Vagina (tissue), 2 donors: ENCODE data around the gene ADCY1. TPM values are rescaled to one million over a fixed set of nuclear protein-coding genes. Genes with fewer than 3 reads are reported as not detected.
A peak's percentile ranks its signal among the peaks of the same experiment; 100 is the strongest.
"Not testable (repeated sequence)": the region's sequence is repeated elsewhere in the genome, so short reads cannot be mapped to it uniquely, and the experiment has no call there.

Experiments
- DNase-seq, 2 donors: peaks; one replicate each; pipeline ENCODE4 v3.0.0-alpha.2; 2017; ENCODE audit errors: extremely low spot score in 2 of 2
- H3K27ac ChIP-seq: fragments of 200-600 bp; sonication (generic); one replicate; pipeline ENCODE4 v1.5.1; 2019
- H3K27me3 ChIP-seq: fragments of 200-600 bp; sonication (generic); one replicate; pipeline ENCODE4 v1.5.1; 2019
- H3K36me3 ChIP-seq, 2 donors: fragments of 200-600 bp; sonication (generic); one replicate each; pipeline ENCODE4 v1.5.1; 2017 to 2019
- H3K4me1 ChIP-seq: fragments of 200-600 bp; sonication (generic); one replicate; pipeline ENCODE4 v1.5.1; 2019
- H3K4me3 ChIP-seq, 2 donors: fragments of 200-600 bp; sonication (generic); 1 replicate in 1 of 2; 2 replicates in 1 of 2; pipeline ENCODE4 v1.5.1; 2016 to 2019
- H3K9me3 ChIP-seq: fragments of 200-600 bp; sonication (generic); one replicate; pipeline ENCODE4 v1.5.1; 2019
- POLR2AphosphoS5 ChIP-seq, 2 donors: sonication (generic); formaldehyde crosslinking; IDR thresholded peaks; one replicate each; pipeline ENCODE4 v1.9.0; 2017; ENCODE audit warnings: antibody characterized with exemption in 2 of 2, mild to moderate bottlenecking in 2 of 2, low read depth in 1 of 2; ENCODE audit not compliant: insufficient read depth in 1 of 2
- intact Hi-C: fragments of 100-400 bp; cut with DNase I; formaldehyde crosslinking; loops from one replicate; pipeline ENCODE4 v1.15.1; 2023
- total RNA-seq: library from RNA; depleted of rRNA; stranded (reverse); fragments of >200 nt; gene quantifications from one replicate; pipeline ENCODE4 v1.2.3, GENCODE V29; 2016

Gene ADCY1
- total RNA-seq, 1 donor from 2014 or later = 2.5 TPM

GRCh38 chr7:45731692-45732443 is 157.7 kb downstream of the ADCY1 start:
- DNase-seq, H3K27me3 ChIP-seq, H3K4me3 ChIP-seq, intact Hi-C loops, H3K27ac ChIP-seq, H3K9me3 ChIP-seq, H3K4me1 ChIP-seq: not testable (repeated sequence)
- peak in 1 of 2 donors; percentile 55 for TF ChIP-seq POLR2AphosphoS5 (IDR thresholded peaks at IDR 0.05; ENCODE audit: insufficient read depth in 1 of 2, low read depth in 1 of 2)
- H3K36me3 ChIP-seq = peaks cover 0 to 15% of the 10 kb centered on the region in 2 donors

GRCh38 chr7:45738920-45739319 is 164.8 kb downstream of the ADCY1 start:
- H3K4me1 ChIP-seq, H3K27ac ChIP-seq, H3K27me3 ChIP-seq, H3K4me3 ChIP-seq, DNase-seq, H3K9me3 ChIP-seq, intact Hi-C loops: not testable (repeated sequence)
- peaks cover 0 to 16% of the 10 kb centered on the region in 2 donors for H3K36me3 ChIP-seq

GRCh38 chr7:45740573-45740972 is 166.4 kb downstream of the ADCY1 start:
- H3K36me3 ChIP-seq = peaks cover 0 to 16% of the 10 kb centered on the region in 2 donors
- H3K4me1 ChIP-seq, H3K9me3 ChIP-seq, H3K27me3 ChIP-seq, H3K4me3 ChIP-seq, H3K27ac ChIP-seq, intact Hi-C loops, DNase-seq: not testable (repeated sequence)

DNA sequence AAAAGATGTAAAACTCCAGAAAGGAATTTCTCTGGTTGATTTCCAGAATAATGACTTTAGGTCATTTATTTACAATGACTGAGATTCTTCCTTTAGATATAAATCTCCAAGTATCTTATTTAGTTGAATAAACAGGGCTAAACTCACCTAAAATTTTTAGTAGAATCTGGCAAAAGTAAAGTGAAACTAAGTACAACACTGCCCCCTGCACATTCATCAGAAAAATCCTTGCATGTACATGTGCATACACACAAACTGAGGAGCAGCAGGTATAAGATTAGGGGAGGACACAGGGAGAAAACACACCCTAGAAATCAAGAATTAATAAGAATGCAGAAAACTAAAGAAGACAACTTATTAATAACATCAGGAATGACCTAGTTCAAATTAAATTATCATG is 174.8 kb downstream of the ADCY1 start:
- H3K27me3 ChIP-seq, H3K27ac ChIP-seq, H3K4me1 ChIP-seq, H3K4me3 ChIP-seq, H3K9me3 ChIP-seq, intact Hi-C loops, DNase-seq: not testable (repeated sequence)
- H3K36me3 ChIP-seq = peaks cover 0 to 17% of the 10 kb centered on the region in 2 donors

DNA sequence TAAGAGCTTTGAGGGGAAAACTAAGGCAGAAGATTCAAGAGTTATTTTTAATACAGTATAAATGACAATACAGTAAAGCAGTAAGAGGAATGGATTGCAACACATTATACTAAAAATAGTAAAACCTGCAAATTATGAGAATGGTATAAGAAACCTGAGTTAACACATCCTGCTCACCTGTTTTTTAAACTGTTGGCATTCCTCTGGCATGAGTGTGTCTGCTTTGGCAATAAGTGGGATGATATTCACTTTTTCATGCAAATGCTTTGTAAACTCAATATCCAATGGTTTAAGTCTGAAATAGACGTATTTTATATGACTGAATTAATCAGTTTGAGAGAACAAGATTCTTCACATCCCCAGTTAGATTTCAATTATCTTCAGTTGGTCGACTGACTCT is 177.2 kb downstream of the ADCY1 start:
- H3K9me3 ChIP-seq, H3K27ac ChIP-seq, H3K27me3 ChIP-seq, intact Hi-C loops, H3K4me3 ChIP-seq, H3K4me1 ChIP-seq, DNase-seq: not testable (repeated sequence)
- H3K36me3 ChIP-seq = peaks cover 0 to 17% of the 10 kb centered on the region in 2 donors

DNA sequence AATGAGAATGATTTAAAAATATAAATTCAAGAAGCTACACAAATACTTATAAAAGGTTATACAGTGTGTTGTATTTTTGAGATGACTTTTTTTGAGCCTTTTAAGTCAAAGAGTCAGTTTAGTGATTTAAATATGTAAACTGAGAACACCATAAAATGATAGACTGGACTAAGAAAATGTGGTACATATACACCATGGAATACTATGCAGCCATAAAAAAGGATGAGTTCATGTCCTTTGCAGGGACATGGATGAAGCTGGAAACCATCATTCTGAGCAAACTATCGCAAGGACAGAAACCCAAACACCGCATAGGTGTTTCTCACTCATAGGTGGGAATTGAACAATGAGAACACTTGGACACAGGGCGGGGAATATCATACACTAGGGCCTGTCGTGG is 182.2 kb downstream of the ADCY1 start:
- H3K27me3 ChIP-seq, intact Hi-C loops, H3K9me3 ChIP-seq: not testable (repeated sequence)

DNA sequence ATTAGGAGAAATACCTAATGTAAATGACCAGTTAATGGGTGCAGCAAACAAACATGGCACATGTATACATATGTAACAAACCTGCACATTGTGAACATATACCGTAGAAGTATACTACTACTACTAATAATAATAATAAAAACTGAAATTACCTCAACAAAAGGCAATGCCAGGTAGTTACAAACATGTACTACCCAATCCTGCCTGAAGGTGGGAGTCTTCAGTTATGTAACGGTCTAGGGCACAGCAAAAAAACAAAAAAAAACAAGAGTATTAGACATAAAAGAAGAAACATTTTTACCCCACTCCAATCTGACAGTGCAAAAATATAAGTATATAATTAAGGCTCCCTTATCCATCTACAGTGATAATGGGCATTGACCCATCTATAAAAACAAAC is 182.6 kb downstream of the ADCY1 start:
- H3K36me3 ChIP-seq = not testable (repeated sequence)

More for the DNA sequence above, 182.2 kb downstream of the ADCY1 start:
- not testable (repeated sequence) for H3K4me3 ChIP-seq, H3K4me1 ChIP-seq, H3K36me3 ChIP-seq, H3K27ac ChIP-seq, DNase-seq

DNA sequence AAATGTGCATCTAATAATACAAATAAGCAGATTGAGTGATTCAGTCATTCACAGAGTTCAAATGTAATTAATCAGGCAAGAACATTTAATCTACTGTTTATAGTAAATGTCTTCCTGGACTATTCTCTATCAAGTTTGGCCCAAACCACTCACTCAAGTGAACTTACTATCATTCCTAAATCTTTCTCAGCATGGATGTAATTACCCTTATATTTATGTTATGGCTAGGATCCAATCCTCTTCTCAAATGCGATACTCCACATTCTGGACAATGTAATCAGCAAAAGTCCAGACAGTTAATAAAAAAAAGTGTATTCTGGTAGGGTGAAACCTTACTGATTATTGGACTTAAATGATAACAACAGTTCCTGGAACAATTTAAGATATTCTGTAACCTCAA is 185.3 kb downstream of the ADCY1 start:
- H3K27ac ChIP-seq, H3K36me3 ChIP-seq, DNase-seq, H3K4me1 ChIP-seq, H3K9me3 ChIP-seq, H3K4me3 ChIP-seq, H3K27me3 ChIP-seq, intact Hi-C loops: not testable (repeated sequence)

More for the DNA sequence above, 182.6 kb downstream of the ADCY1 start:
- H3K27me3 ChIP-seq, H3K4me1 ChIP-seq, H3K4me3 ChIP-seq, H3K9me3 ChIP-seq, H3K27ac ChIP-seq, DNase-seq, intact Hi-C loops: not testable (repeated sequence)

DNA sequence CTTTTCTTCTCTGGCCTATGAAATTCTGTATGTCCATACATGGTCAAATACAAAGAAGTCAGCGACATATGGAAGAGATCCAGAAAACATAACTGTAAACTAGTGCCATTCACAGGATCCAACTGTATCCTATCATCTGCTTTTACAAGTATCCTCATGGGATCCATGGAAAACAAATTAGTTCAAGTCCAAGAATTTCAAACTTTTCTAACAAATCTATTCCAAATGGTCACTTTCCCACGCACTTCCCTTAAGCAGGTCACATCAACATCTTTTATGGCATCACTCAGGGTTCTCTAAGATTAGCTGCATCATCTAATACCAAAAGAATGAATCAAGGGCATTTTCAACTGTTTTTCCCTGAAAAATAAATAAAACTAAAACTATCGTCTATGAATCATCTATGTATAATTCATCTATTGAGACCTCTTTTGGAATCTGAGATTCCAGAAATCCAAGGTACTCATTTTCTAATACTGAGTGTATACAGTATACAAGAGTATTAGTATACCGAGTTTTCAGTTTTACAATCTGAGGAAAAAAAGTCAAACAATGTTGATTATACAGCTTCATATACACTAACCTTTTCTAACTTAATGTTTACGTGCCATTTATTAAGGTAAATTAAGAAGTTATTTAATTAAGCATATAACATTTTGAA is 187.5 kb downstream of the ADCY1 start:
- DNase-seq, intact Hi-C loops, H3K9me3 ChIP-seq, H3K4me3 ChIP-seq, H3K27me3 ChIP-seq, H3K4me1 ChIP-seq, H3K36me3 ChIP-seq: not testable (repeated sequence)
- peak overlapping the region; percentile 72 for H3K27ac ChIP-seq

DNA sequence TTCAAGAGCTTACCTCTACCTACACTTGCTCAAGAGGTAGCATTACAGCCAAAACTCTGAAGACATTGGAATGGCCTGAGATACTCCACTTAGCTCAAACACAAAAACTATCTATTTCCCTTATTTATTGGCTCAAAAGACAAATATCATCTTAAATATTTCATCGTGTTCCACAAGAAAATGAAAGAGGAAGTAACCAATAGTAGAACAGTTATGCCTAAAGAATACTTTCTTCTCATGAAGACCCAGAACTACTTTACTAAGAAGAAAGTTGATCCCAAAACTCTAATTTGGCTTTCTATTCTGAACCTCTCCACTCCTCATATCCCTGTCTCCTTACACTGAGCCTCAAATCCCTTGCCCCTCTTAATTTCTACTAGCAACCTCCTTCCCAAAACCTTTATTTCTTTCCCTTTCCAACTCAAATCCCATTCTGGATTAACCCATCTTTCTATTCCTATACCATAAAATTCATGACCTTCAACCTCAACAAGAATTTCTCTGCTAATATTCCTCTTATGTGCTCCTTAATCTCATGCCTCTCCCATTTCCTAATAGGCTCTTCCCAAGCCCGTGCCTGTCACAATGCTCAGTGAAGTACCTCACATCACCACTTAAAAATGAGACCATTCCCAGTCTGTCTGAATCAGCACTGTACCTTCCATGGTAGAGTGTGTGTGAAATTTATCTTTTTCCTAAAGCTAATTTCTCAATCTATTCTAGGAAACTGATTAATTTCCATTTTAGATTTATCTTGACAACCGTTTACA is 188.2 kb downstream of the ADCY1 start:
- H3K36me3 ChIP-seq, DNase-seq, H3K4me3 ChIP-seq, H3K9me3 ChIP-seq, intact Hi-C loops, H3K4me1 ChIP-seq, H3K27me3 ChIP-seq: not testable (repeated sequence)
- H3K27ac ChIP-seq = peak overlapping the region; percentile 72
